ENCODE measurements around the gene CLCN4.
A peak's percentile ranks its signal among the peaks of the same experiment; 100 is the strongest.

The CLCN4 gene

GRCh38 chrX:10166731-10167151, 10.0 kb downstream of the CLCN4 start:
- Histone ChIP-seq H3K36me3 (ENCODE audit: control insufficient read depth, insufficient read depth, low read length) (no peaks in the 10 kb centered on the region), H3K4me1 (ENCODE audit: control insufficient read depth, insufficient read depth, low read length) (no peaks in the 10 kb centered on the region), H3K27ac (ENCODE audit: low read depth, low read length) (no peak overlapping the region), H3K9me3 (ENCODE audit: control insufficient read depth, insufficient read depth, low read depth, low read length) (no peaks in the 10 kb centered on the region), H3K9ac (ENCODE audit: low read length) (no peak overlapping the region), H3K27me3 (ENCODE audit: control insufficient read depth, insufficient read depth, low read length) (no peaks in the 10 kb centered on the region), H3K4me3 (ENCODE audit: low read depth, low read length) (no peak overlapping the region)

- peaks cover 5% of the 10 kb centered on the region for H3K4me1 ChIP-seq (ENCODE audit: control insufficient read depth, insufficient read depth, low read length)
- no peaks in the 10 kb centered on the region for H3K9me3 ChIP-seq (ENCODE audit: control insufficient read depth, insufficient read depth, low read depth, low read length)
- no peak overlapping the region for H3K4me3 ChIP-seq (ENCODE audit: low read depth, low read length)
- no peaks in the 10 kb centered on the region for H3K27me3 ChIP-seq (ENCODE audit: control insufficient read depth, insufficient read depth, low read length)
- H3K27ac ChIP-seq (ENCODE audit: low read depth, low read length): no peak overlapping the region
- no peak overlapping the region for H3K9ac ChIP-seq (ENCODE audit: low read length)
- no peaks in the 10 kb centered on the region for H3K36me3 ChIP-seq (ENCODE audit: control insufficient read depth, insufficient read depth, low read length)
These were observed 10.8 kb downstream of the CLCN4 start for GRCh38 chrX:10167573-10167972.

- H3K36me3 ChIP-seq (ENCODE audit: control insufficient read depth, insufficient read depth, low read length): no peaks in the 10 kb centered on the region
- H3K27me3 ChIP-seq (ENCODE audit: control insufficient read depth, insufficient read depth, low read length): no peaks in the 10 kb centered on the region
- H3K9me3 ChIP-seq (ENCODE audit: control insufficient read depth, insufficient read depth, low read depth, low read length): no peaks in the 10 kb centered on the region
- H3K4me3 ChIP-seq (ENCODE audit: low read depth, low read length): no peak overlapping the region
- peaks cover 12% of the 10 kb centered on the region for H3K4me1 ChIP-seq (ENCODE audit: control insufficient read depth, insufficient read depth, low read length)
- H3K27ac ChIP-seq (ENCODE audit: low read depth, low read length): no peak overlapping the region
- no peak overlapping the region for H3K9ac ChIP-seq (ENCODE audit: low read length)
These were observed 11.5 kb downstream of the CLCN4 start for GRCh38 chrX:10168226-10168625.

GRCh38 chrX:10169175-10169574, 12.4 kb downstream of the CLCN4 start:
- Histone ChIP-seq H3K36me3 (ENCODE audit: control insufficient read depth, insufficient read depth, low read length) (no peaks in the 10 kb centered on the region), H3K27me3 (ENCODE audit: control insufficient read depth, insufficient read depth, low read length) (no peaks in the 10 kb centered on the region), H3K4me3 (ENCODE audit: low read depth, low read length) (no peak overlapping the region), H3K9ac (ENCODE audit: low read length) (no peak overlapping the region), H3K27ac (ENCODE audit: low read depth, low read length) (no peak overlapping the region), H3K9me3 (ENCODE audit: control insufficient read depth, insufficient read depth, low read depth, low read length) (no peaks in the 10 kb centered on the region), H3K4me1 (ENCODE audit: control insufficient read depth, insufficient read depth, low read length) (peaks cover 20% of the 10 kb centered on the region)

- Histone ChIP-seq H3K36me3 (ENCODE audit: control insufficient read depth, insufficient read depth, low read length) (no peaks in the 10 kb centered on the region), H3K27me3 (ENCODE audit: control insufficient read depth, insufficient read depth, low read length) (no peaks in the 10 kb centered on the region; the same call in 1 of the 2 replicates), H3K27ac (ENCODE audit: low read depth, low read length) (no peak overlapping the region), H3K4me3 (ENCODE audit: low read depth, low read length) (no peak overlapping the region), H3K9ac (ENCODE audit: low read length) (no peak overlapping the region), H3K4me1 (ENCODE audit: control insufficient read depth, insufficient read depth, low read length) (peaks cover 39% of the 10 kb centered on the region), H3K9me3 (ENCODE audit: control insufficient read depth, insufficient read depth, low read depth, low read length) (no peaks in the 10 kb centered on the region)
These were observed 14.5 kb downstream of the CLCN4 start for GRCh38 chrX:10171249-10171648.

- H3K9me3 ChIP-seq (ENCODE audit: control insufficient read depth, insufficient read depth, low read depth, low read length): no peaks in the 10 kb centered on the region
- H3K27ac ChIP-seq (ENCODE audit: low read depth, low read length): peak overlapping the region; percentile 80
These were observed 16.1 kb downstream of the CLCN4 start for GRCh38 chrX:10172877-10173276.

GRCh38 chrX:10173331-10173900, 16.6 kb downstream of the CLCN4 start:
- peaks cover 42% of the 10 kb centered on the region for H3K4me1 ChIP-seq (ENCODE audit: control insufficient read depth, insufficient read depth, low read length)
- peaks cover 4% of the 10 kb centered on the region; the same call in 1 of the 2 replicates for H3K27me3 ChIP-seq (ENCODE audit: control insufficient read depth, insufficient read depth, low read length)
- H3K36me3 ChIP-seq (ENCODE audit: control insufficient read depth, insufficient read depth, low read length): no peaks in the 10 kb centered on the region
- H3K27ac ChIP-seq (ENCODE audit: low read depth, low read length): peak overlapping the region; percentile 80
- peak overlapping the region; percentile 66 for H3K9ac ChIP-seq (ENCODE audit: low read length)
- no peaks in the 10 kb centered on the region for H3K9me3 ChIP-seq (ENCODE audit: control insufficient read depth, insufficient read depth, low read depth, low read length)
- peak overlapping the region; percentile 46 for H3K4me3 ChIP-seq (ENCODE audit: low read depth, low read length)

More at GRCh38 chrX:10172877-10173276, 16.1 kb downstream of the CLCN4 start:
- H3K27me3 ChIP-seq (ENCODE audit: control insufficient read depth, insufficient read depth, low read length): peaks cover 2% of the 10 kb centered on the region; the same call in 1 of the 2 replicates
- peak overlapping the region; percentile 66 for H3K9ac ChIP-seq (ENCODE audit: low read length)
- H3K36me3 ChIP-seq (ENCODE audit: control insufficient read depth, insufficient read depth, low read length): no peaks in the 10 kb centered on the region
- H3K4me1 ChIP-seq (ENCODE audit: control insufficient read depth, insufficient read depth, low read length): peaks cover 42% of the 10 kb centered on the region
- H3K4me3 ChIP-seq (ENCODE audit: low read depth, low read length): peak overlapping the region; percentile 46

GRCh38 chrX:10174051-10174450, 17.3 kb downstream of the CLCN4 start:
- Histone ChIP-seq H3K4me3 (ENCODE audit: low read depth, low read length) (peak overlapping the region; percentile 46), H3K4me1 (ENCODE audit: control insufficient read depth, insufficient read depth, low read length) (peaks cover 42% of the 10 kb centered on the region), H3K9ac (ENCODE audit: low read length) (peak overlapping the region; percentile 66), H3K9me3 (ENCODE audit: control insufficient read depth, insufficient read depth, low read depth, low read length) (no peaks in the 10 kb centered on the region), H3K36me3 (ENCODE audit: control insufficient read depth, insufficient read depth, low read length) (no peaks in the 10 kb centered on the region), H3K27ac (ENCODE audit: low read depth, low read length) (peak overlapping the region; percentile 80; the same call in 1 of the 2 replicates), H3K27me3 (ENCODE audit: control insufficient read depth, insufficient read depth, low read length) (peaks cover 4% of the 10 kb centered on the region; the same call in 1 of the 2 replicates)

GRCh38 chrX:10174810-10175209, 18.0 kb downstream of the CLCN4 start:
- Histone ChIP-seq H3K27ac (ENCODE audit: low read depth, low read length) (no peak overlapping the region), H3K36me3 (ENCODE audit: control insufficient read depth, insufficient read depth, low read length) (no peaks in the 10 kb centered on the region), H3K27me3 (ENCODE audit: control insufficient read depth, insufficient read depth, low read length) (peaks cover 4% of the 10 kb centered on the region; the same call in 1 of the 2 replicates), H3K4me3 (ENCODE audit: low read depth, low read length) (no peak overlapping the region), H3K9me3 (ENCODE audit: control insufficient read depth, insufficient read depth, low read depth, low read length) (no peaks in the 10 kb centered on the region), H3K4me1 (ENCODE audit: control insufficient read depth, insufficient read depth, low read length) (peaks cover 42% of the 10 kb centered on the region), H3K9ac (ENCODE audit: low read length) (no peak overlapping the region)

- H3K4me1 ChIP-seq (ENCODE audit: control insufficient read depth, insufficient read depth, low read length): peaks cover 42% of the 10 kb centered on the region
- H3K9ac ChIP-seq (ENCODE audit: low read length): no peak overlapping the region
- no peak overlapping the region for H3K27ac ChIP-seq (ENCODE audit: low read depth, low read length)
- H3K36me3 ChIP-seq (ENCODE audit: control insufficient read depth, insufficient read depth, low read length): no peaks in the 10 kb centered on the region
- no peak overlapping the region for H3K4me3 ChIP-seq (ENCODE audit: low read depth, low read length)
- H3K27me3 ChIP-seq (ENCODE audit: control insufficient read depth, insufficient read depth, low read length): peaks cover 4% of the 10 kb centered on the region; the same call in 1 of the 2 replicates
- H3K9me3 ChIP-seq (ENCODE audit: control insufficient read depth, insufficient read depth, low read depth, low read length): no peaks in the 10 kb centered on the region
These were observed 18.6 kb downstream of the CLCN4 start for GRCh38 chrX:10175319-10175871.

- H3K9me3 ChIP-seq (ENCODE audit: control insufficient read depth, insufficient read depth, low read depth, low read length): no peaks in the 10 kb centered on the region
- H3K4me1 ChIP-seq (ENCODE audit: control insufficient read depth, insufficient read depth, low read length): peaks cover 42% of the 10 kb centered on the region
- no peaks in the 10 kb centered on the region for H3K36me3 ChIP-seq (ENCODE audit: control insufficient read depth, insufficient read depth, low read length)
- no peak overlapping the region for H3K4me3 ChIP-seq (ENCODE audit: low read depth, low read length)
- no peak overlapping the region for H3K27ac ChIP-seq (ENCODE audit: low read depth, low read length)
- H3K9ac ChIP-seq (ENCODE audit: low read length): no peak overlapping the region
- peaks cover 4% of the 10 kb centered on the region; the same call in 1 of the 2 replicates for H3K27me3 ChIP-seq (ENCODE audit: control insufficient read depth, insufficient read depth, low read length)
These were observed 19.6 kb downstream of the CLCN4 start for GRCh38 chrX:10176121-10177003.
